ENCODE results near the gene FGD2.
A peak's percentile ranks its signal among the peaks of the same experiment; 100 is the strongest.

Gene FGD2

DNA sequence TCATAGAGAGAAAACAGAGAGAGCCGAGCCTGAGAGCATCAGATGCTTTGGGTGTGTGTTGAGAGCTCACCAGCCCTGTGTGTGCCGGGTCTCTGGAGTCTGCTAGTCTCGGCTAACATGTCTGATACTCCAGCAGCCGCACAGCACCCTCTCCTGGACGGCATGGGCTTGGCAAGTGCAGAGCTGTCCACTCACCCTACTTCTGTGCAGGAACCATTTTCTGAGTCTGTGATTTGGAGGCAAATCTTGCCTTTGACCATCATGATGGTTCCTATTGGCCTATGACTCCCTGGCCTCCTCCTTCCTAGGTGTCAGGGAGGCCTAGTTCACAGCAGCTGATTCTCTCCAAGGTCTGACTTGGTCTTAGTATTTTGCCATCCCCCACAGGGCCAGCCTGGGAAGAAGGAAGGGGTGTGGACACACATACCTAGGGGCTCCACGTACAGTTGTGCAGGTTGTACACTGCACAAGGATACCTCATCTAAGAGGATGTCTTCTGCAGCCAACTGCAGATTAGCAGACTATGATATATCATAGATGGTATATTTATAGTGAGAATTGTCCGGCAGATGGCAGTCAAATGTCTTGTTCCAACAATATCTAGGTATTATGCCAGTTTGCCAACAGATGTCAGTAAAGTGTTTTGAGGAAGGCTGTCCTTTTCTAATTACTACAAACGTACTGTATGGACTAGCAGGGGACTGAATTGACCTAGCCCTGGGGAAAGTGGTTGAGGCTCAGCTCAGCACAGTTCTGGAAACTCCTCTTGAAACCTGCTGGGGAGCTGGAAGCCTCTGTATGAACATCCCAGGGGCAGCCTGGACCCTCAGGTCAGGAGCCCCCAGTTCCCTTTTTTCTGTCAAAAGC, 13.0 kb downstream of the FGD2 start:
- peak; percentile 95 for DNase-seq (ENCODE audit: low spot score)

DNA sequence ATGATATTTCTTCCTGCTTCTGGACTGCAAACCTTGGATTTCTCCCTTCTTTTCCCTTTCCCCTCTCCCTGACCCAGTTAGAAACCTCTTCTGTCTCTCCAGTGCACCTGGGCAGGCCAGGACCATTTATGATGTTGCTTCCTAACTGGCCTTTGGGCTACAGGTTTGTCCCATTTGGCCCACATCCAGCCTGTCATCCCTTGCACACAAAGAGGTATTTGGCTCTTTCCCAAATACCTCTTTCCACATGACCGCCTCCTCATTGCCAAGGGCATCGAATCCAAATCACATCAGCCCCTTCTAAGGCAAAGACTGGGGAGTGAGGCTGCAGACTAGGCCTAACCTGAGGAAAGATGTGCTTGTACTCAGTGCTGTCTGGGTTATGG, 13.6 kb downstream of the FGD2 start:
- DNase-seq (ENCODE audit: low spot score), result peak; percentile 22

DNA sequence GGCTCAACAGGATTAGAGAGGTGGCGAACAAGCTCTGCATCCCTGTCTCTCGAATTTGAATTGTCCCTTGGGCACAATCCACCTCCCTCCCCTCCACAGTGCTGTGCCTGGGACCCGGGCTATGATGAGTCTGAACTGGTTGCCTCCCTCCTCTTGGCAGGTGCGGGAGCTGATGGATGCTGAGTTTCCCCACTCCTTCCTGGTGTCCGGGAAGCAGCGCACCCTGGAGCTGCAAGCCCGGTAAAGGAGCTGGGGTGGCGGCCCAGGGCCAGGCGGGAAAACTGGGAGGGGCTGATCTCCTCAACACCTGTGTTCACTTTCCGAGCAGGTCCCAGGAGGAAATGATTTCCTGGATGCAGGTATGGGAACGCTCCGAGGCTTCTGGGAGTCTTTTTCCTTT, 14.9 kb downstream of the FGD2 start:
- DNase-seq (ENCODE audit: low spot score), result no peak

DNA sequence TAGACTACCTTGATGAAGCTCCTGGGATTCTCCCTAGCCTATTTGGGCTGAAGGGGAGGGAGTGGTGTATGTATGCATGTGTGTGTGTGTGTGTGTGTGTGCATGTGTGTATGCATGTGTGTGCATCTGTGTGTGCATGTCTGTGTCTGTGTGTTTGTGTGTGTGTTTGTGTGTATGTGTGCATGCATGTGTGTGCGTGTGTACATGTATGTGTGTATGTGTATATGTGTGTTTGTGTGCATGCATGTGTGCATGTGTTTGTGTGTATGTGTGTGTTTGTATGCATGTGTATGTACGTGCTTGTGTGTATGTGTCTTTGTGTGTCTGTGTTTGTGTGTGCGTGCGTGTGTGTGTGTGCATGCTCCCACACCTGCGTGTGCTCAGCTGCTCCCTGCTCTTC, 15.4 kb downstream of the FGD2 start:
- DNase-seq (ENCODE audit: low spot score), result no peak

DNA sequence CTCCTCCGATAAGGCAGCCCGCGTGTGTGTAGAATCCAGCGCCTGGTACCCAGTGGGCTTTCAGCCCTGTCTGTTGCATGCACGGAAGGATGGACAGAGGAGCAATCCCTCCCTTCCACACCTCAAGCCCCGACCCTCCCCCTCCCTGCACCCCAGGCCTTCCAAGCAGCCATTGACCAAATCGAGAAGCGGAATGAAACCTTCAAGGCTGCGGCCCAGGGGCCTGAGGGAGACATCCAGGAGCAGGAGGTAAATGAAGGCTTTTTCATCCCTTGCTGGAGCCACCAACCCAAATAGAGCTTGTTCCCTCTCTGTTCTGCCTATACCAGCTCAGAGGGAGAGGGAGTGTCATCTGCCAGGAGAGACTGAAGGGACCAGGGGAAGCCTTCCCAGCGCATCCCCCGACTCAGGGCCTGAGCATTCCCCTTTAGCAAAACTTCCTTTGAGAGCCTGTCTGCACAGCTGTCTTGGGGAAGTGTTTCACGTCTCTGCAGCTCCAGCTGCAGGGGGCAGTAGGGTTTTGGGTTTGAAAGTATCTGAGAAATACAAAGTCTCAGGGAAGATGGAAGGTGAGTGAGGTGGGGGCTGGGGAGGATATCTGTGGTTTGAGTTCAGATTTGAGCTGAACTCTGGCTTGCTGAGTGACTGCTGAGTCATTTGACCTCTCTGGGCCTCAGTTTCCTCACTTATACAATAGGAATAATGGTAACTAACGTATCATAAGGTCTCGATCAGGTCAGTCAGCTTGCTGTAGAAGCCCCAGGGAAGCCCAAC, 16.1 kb downstream of the FGD2 start:
- no peak for DNase-seq (ENCODE audit: low spot score)

DNA sequence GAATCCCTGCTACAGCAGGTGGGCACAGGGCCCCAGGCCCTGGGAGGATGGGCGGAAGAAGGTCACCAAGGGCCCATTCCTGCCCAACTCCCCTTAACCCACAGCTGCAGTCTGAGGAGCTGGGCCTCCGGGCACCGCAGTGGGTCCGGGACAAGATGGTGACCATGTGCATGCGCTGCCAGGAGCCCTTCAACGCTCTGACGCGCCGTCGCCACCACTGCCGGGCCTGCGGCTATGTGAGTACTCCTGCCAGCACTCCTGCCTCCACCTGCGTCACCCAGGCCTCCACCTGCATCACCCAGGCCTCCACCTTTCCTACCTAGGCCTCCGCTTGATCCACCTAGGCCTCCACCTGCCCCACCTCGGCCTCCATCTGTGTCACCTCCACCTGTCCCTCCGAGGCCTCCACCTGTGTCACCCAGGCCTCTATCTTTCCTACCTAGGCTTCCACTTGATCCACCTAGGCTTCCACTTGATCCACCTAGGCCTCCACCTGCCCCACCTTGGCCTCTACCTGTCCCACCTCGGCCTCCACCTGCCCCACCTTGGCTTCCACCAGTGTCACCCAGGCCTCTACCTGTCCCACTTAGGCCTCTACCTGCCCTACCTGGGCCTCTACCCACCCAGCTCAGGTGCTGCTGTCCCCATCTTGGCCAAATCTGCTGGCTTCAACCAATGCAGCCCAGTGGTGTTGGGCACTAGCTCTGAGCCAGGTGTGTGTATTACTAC, 16.8 kb downstream of the FGD2 start:
- no peak for DNase-seq (ENCODE audit: low spot score)

DNA sequence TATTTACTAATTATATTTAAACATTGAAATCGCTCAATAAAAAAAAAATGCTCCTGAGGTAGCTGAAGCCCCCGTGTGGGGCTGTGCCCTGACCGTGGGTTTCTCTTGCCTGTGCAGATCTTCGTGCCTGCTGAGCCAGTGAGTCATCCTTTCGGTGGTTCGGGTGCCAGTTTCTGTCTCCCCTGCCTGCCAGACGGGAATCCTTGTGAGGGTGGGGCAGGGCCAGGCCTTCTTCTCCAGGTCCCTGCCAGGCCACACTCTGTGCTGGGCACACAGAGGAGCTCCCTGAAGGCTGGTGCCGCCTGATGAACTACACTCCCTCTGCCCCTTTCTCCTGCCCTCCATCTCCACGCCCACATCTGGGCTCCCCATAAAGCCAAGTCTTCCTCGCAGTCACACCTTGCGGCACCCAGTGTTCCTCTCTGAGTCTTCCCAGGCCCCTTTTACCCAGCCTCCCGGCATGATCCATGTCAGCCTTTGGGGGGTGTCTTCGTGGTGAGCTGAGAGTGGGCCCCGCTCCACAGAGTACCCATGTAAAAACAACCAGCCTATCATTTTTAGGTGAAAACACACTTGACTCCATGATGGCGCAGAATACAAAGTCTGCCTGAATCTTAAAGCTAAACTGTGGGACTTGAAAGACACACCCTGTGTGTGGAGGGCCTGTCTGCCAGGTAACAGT, 19.3 kb downstream of the FGD2 start:
- no peak for DNase-seq (ENCODE audit: low spot score)

DNA sequence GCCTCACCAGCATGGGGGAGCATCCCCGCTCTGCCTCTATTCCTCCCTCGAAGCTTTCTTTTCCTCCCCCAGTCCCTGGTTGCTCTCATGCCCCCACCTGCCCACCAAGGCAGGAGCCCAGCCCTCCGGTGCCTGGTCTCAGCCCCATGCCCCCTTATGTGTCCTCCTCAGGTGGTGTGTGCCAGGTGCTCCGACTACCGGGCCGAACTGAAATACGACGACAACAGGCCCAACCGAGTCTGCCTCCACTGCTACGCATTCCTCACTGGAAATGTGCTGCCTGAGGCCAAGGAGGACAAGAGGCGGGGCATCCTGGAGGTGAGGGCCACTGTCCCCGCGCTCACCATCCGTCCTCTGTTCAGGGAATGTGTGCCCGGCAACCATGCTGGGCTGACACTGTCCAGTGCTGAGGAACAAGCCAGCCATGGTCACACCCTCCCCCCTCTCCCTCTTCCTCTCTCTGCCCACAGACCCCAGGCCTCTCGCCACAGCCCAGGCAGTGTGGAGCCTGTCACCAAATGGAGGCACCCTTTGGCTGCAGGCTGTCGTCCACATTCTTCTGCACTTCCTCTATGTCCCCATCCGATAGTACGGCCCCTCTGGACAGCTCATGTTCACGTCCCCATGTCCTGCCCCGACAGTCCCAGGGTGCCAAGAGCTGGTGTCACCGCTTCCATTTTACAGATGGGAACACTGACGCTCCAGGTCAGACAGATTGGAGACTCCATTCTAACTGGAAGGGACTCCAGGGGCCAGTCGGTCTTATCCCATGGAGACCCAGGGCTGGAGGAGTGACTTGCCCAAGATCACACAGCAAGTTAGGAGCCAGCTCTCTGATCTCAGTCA, 20.4 kb downstream of the FGD2 start:
- DNase-seq (ENCODE audit: low spot score), result no peak

DNA sequence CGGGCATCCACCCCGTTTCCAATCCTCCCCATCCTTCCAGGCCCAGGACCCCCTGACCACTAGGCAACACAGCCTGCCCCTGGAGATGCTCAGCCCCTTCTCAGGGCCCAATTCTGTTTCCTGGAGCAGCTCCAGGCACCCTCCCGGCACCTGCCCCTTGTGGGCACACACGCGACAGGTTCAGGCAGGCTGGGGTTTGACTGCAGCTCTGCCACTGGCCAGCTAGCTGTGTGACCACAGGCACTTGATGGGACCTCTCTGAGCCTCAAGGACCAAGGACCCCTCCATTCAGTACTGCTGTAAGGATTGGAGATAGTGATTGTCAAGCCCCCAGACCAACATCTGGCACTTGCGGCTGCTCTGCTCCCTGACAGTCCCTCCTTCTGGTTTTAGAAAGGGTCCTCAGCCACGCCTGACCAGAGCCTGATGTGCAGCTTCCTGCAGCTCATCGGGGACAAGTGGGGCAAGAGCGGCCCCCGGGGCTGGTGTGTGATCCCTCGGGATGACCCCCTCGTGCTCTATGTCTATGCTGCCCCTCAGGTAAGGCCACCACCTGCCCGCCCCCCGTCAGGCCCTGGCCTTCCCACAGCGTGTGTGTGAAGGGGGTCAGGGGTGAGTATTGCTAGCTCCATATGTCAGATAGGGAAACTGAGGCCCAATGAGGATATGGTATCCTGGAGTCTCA, 21.7 kb downstream of the FGD2 start:
- DNase-seq (ENCODE audit: low spot score), result no peak

DNA sequence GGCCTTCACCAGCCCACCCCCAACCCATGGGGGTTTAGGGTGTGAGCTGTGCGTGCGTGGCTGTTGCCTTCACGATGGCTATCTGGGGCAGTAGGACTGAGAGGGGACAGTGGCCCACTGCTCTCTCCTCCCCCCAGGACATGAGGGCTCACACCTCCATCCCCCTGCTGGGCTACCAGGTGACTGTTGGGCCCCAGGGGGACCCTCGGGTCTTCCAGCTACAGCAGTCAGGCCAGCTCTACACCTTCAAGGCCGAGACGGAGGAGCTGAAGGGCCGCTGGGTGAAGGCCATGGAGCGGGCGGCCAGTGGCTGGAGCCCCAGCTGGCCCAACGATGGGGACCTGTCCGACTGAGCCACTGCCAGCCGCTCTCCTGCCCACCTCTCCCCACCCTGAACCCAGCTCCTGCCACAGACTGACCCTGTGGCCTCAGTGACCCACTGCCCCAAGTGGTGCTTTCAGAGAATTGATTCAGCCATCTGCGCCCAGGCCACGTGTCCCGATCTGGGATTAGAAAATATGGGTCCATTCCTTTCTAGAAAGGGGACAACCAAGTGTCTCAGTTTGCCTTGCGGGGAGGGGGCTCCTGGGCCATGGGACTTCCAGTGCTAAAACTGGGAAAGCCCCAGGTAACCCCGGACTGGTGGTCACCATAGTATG, 22.5 kb downstream of the FGD2 start:
- no peak for DNase-seq (ENCODE audit: low spot score)

DNA sequence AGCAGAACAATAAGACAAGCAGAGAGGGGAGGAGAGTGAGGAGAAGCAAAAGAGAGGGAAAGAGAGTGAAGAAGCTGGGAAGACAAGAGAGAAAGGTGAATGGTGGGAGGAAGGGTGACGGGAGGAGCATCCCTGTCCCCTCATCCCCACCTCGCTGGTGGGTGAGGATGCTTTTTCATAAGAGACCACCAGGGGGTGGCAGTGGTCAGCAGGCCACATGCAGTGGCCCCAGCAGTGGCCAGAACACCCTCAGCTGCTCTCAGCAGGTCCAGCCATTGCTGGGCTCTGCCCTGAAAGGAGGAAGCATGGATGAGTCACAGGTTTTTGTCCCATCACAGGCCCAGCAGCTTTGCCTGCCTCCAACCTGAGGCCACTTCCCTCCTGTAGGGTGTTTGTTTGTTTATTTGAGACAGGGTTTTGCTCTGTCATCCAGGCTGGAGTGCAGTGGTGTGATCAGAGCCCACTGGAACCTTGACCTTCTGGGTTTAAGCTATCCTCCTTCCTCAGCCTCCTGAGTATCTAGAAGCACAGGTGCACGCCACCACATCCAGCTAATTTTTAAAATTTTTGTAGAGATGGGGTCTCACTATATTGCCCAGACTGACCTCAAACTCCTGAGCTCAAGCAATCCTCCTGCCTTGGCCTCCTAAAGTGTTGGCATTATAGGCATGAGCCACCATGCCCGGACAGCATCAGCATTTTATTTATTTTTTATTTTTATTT, 24.0 kb downstream of the FGD2 start:
- DNase-seq (ENCODE audit: low spot score), result peak; percentile 69

DNA sequence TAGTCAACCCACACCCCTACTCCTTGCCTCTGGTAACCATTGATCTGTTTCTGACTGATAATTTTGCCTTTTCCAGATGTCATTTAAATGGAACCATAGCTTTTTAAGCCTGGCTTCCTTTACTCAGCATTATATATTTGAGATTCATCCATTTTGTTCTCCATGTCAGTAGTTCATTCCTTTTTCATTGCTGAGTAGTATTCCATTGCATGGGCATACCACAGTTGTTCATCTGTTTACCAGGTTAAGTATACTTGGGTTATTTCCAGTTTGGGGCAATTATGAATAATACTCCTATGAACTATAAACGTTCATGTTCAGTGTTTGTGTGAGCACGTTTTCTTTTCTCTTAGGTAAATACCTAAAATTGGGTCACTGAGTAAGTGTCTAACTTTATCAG, 25.1 kb downstream of the FGD2 start:
- DNase-seq (ENCODE audit: low spot score), result no peak

DNA sequence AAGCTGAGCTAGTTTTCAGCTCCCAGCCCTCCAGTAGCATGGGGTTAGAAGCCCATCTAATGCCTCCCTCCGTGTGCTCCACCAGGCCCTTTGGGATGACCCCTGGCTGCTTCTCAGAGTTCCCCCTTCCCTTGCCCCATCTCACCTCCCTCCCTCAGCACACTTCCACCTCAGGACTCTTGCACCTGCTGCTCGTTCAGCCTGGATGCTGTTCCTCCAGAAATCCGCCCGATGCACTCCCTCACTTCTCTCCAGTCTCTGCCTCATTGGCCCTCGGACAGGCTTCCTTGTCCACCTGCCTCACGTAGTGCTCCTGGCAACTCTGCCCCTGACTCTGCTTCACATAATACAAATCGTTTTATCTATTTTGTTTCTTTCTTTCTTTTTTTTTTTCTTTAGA, 26.8 kb downstream of the FGD2 start:
- no peak for DNase-seq (ENCODE audit: low spot score)

DNA sequence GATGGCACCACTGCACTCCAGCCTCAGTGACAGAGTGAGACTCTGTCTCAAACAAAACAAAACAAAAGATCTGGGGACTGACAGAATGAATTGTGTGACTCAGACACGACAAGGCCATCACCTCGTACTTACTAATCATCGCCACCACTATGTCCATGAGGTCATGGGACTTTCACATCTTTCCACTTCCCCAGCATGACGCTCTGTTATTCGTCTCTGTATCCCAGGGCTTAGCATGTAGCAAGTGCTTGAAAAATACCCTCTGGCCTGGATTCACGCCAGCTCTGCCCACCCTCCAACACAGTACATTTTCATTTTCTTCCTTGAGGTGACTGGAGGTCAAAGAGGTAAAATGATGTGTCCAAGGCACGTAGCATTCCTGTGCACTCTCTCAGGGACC, 27.8 kb downstream of the FGD2 start:
- no peak for DNase-seq (ENCODE audit: low spot score)

DNA sequence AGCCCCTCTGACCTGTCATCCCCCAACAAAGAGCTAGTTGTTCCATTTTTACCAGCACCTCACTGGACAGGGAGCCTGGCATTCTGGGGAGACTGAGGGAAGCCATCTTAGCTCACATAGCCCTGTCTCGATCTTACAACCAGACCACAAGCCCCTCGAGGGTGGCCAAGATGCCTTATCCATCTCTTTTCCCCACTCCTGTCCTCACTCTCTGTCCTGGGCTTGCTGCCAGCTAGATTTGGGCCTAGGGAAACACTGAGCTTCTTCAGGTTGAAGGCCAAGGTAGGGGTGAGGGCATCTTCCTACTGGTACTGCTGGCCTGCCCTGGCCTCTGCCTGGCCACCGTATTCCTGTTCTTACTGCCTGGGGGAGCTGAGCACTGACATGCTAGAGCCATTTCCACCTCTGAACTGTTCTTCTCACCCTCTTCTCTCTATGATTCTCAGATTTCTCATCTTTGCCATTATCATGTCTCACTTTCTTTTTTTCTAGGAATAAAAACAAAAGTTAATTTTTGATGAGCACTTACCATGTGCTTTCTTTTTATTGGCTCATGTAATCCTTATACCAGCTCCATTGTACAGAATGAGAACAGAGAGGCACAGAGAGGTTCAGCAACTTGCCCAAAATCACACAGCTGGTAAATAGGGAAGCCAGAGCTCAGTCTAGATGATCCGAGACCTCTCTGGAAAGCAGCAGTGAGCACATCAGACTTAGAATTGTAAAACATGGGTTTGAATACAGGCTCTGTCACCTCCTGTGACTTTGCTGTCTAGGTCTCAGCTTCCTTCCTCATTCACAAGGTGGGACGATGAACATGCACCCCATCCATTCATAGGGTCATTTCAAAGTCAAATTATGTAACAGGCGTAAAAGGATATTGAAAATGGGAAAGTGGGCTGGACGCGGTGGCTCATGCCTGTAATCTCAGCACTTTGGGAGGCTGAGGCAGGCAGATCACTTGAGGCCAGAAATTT, 28.7 kb downstream of the FGD2 start:
- no peak for DNase-seq (ENCODE audit: low spot score)

DNA sequence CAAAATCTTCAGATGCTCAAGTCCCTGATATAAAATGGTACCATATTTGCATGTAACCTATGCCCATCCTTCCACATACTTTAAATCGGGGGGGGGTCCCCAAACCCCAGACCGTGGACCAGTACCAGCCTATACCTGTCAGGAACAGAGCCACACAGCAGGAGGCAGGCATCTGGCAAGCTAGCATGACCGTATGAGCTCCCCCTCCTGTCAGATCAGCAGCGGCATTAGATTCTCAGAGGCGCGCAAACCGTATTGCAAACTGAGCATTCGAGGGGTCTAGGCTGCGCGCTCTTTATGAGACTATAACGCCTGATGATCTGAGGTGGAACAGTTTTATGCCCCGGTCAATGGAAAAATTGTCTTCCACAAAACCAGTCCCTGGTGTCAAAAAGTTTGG, 30.7 kb downstream of the FGD2 start:
- DNase-seq (ENCODE audit: low spot score), result no peak

DNA sequence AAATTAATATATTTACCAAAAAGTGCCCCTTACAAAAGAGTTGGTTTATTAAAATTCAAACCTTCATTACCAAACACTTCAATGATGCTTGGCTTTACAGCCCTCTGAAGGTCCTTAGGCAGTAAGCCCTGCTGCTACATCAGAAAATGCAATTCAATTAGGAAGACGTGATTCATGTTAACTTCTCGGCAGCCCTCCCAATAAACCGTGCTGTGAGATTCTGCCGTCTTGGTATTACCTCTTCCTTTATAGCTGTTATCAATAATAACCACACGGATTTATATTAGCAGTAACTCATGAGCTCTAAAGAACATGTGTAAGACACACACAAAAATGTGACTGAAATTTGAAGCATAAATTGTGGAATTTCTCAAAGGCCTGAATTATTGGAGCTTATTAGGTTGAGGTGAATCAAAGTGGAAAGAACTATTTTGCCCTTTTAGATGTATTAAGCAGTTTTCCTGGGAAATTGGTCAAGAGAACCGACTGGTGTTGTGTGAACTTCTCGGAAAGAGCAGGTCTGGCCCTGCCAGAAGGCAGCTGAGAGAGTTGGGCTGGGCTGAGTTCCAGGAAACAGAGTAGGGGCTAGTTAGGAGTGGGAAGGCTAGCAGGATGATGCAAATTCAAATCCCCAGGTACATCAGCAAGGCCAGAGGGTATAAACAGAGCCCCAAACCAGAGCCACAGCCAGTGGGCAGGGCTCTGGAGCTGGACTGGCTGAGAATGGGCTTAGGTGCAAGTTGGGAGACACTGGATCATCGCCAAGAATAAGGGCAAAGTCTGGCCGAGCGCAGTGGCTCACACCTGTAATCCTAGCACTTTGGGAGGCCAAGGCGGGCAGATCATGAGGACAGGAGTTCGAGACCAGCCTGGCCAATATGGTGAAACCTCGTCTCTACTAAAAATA, 33.1 kb downstream of the FGD2 start:
- DNase-seq (ENCODE audit: low spot score), result no peak

Data from pons (tissue), 1 donor.